K562 (cell line): Measurements from ENCODE around the gene CNTRL. TPM values are rescaled to one million over a fixed set of nuclear protein-coding genes. Genes with fewer than 3 reads are reported as not detected.

Source experiments
- ATAC-seq: fragments of 200-7000 bp; cut with Tn5 transposase; 3 replicates; pipeline ENCODE4 v1.9.1; 2020; ENCODE audit warnings: moderate library complexity
- BruUV-seq: library from RNA; stranded (reverse); fragments of 400-500 nt; replicated peaks from 2 replicates; lab custom pipeline; 2021; lab: Mats Ljungman, UMichigan
- CTCF ChIA-PET: fragments of 300-600 bp; formaldehyde crosslinking; extraction: SDS; loops from one replicate; lab custom pipeline; 2021; ENCODE audit warnings: low intra/inter-chr PET ratio; lab: Yijun Ruan, JAX
- POLR2A ChIA-PET: fragments of 300-600, 350-650 bp; sonication (Branson Sonifier 250); formaldehyde crosslinking; extraction: SDS; loops from one replicate; lab custom pipeline; 2021; ENCODE audit warnings: antibody characterized with exemption, inconsistent platforms; lab: Yijun Ruan, JAX
- DNase-seq, 4 experiments: peaks; one replicate each; pipeline versions ENCODE4 v3.0.0 to v3.0.0-alpha.2; 2011 to 2018; ENCODE audit warnings: low spot score in 3 of 4, mixed read lengths in 3 of 4; ENCODE audit errors: extremely low read depth in 1 of 4
- FAIRE-seq: peaks from 2 replicates; lab custom pipeline; 2011; peaks lifted over from hg19 to GRCh38; lab: Jason Lieb, UNC
- H2AFZ ChIP-seq: 2 replicates; pipeline ENCODE4 v1.6.0; 2011; ENCODE audit warnings: low read depth, low read length, control low read depth, inconsistent platforms
- H3K27ac ChIP-seq: fragments of 200-600 bp; 3 replicates; pipeline ENCODE4 v1.8.0; 2011; ENCODE audit warnings: low read depth, mild to moderate bottlenecking, control low read depth, inconsistent platforms, low read length, moderate library complexity, mixed read lengths; ENCODE audit errors: extremely low read depth
- H3K27me3 ChIP-seq, 2 experiments: fragments of 300-600 bp in 1 of 2; 2 replicates in 1 of 2; 3 replicates in 1 of 2; pipeline versions ENCODE4 v1.6.0 to v1.8.0; 2011; ENCODE audit warnings: inconsistent platforms in 2 of 2, low read length in 2 of 2, mild to moderate bottlenecking in 1 of 2, mixed read lengths in 1 of 2, moderate library complexity in 1 of 2; ENCODE audit not compliant: control insufficient read depth in 2 of 2, insufficient read depth in 2 of 2
- H3K36me3 ChIP-seq: fragments of 300-600 bp; 3 replicates; pipeline ENCODE4 v1.8.0; 2011; ENCODE audit warnings: mild to moderate bottlenecking, low read length, inconsistent platforms; ENCODE audit not compliant: control insufficient read depth, insufficient read depth
- H3K4me1 ChIP-seq, 2 experiments: fragments of 200-600 bp in 1 of 2; replicated peaks in 1 of 2; 2 replicates in 1 of 2; 3 replicates in 1 of 2; pipeline versions ENCODE4 v1.5.1 to v1.8.0; 2011; ENCODE audit warnings: inconsistent platforms in 2 of 2, low read length in 2 of 2, mild to moderate bottlenecking in 1 of 2, mixed read lengths in 1 of 2, moderate library complexity in 1 of 2; ENCODE audit not compliant: control insufficient read depth in 2 of 2, insufficient read depth in 2 of 2
- H3K4me2 ChIP-seq: 2 replicates; pipeline ENCODE4 v1.6.1; 2011; ENCODE audit warnings: low read length, control low read depth, inconsistent platforms, mixed read lengths; ENCODE audit not compliant: insufficient read depth
- H3K4me3 ChIP-seq: fragments of 200-600 bp; sonication (generic), shearing (Covaris generic); 2 replicates; pipeline ENCODE4 v1.5.1; 2016; ENCODE audit warnings: control low read depth, inconsistent platforms
- H3K79me2 ChIP-seq: fragments of 200-600 bp; 3 replicates; pipeline ENCODE4 v1.8.0; 2011; ENCODE audit warnings: low read length, inconsistent platforms; ENCODE audit not compliant: control insufficient read depth, insufficient read depth
- H3K9ac ChIP-seq, 2 experiments: 2 replicates each; pipeline versions ENCODE4 v1.6.0 to v1.6.1; 2011; ENCODE audit warnings: low read depth in 2 of 2, low read length in 2 of 2, control low read depth in 1 of 2, inconsistent platforms in 1 of 2, mild to moderate bottlenecking in 1 of 2, mixed read lengths in 1 of 2; ENCODE audit not compliant: insufficient read depth in 1 of 2
- H3K9me1 ChIP-seq: one replicate; pipeline ENCODE4 v1.6.0; 2011; ENCODE audit warnings: inconsistent platforms, mild to moderate bottlenecking, low read length, moderate library complexity; ENCODE audit not compliant: control insufficient read depth, insufficient read depth
- H3K9me3 ChIP-seq: replicated peaks from 2 replicates; pipeline ENCODE4 v1.5.1; 2011; ENCODE audit warnings: low read depth, low read length, inconsistent platforms; ENCODE audit not compliant: control insufficient read depth, insufficient read depth
- H4K20me1 ChIP-seq: replicated peaks from 2 replicates; pipeline ENCODE4 v1.6.1; 2011; ENCODE audit warnings: low read length, inconsistent platforms, mixed read lengths; ENCODE audit not compliant: control insufficient read depth, insufficient read depth
- ETS2 ChIP-seq: IDR thresholded peaks from 2 replicates; pipeline ENCODE4 v1.6.1; 2016; ENCODE audit warnings: borderline replicate concordance, missing genetic modification characterization, mild to moderate bottlenecking, moderate library complexity, missing compliant biosample characterization; ENCODE audit not compliant: poor library complexity, severe bottlenecking
- FOXP4 ChIP-seq: sonication (generic); formaldehyde crosslinking; IDR thresholded peaks from 2 replicates; pipeline ENCODE4 v1.8.0; 2022; ENCODE audit warnings: mild to moderate bottlenecking, missing genetic modification reagents, borderline replicate concordance
- GABPB1 ChIP-seq: sonication (generic); formaldehyde crosslinking; IDR thresholded peaks from 2 replicates; pipeline ENCODE4 v1.8.0; 2022; ENCODE audit warnings: mild to moderate bottlenecking, missing genetic modification reagents
- HDGF ChIP-seq: fragments of 450-650 bp; IDR thresholded peaks from 2 replicates; pipeline ENCODE4 v1.6.1; 2016
- HEY1 ChIP-seq: fragments of 250-450 bp; sonication (Bioruptor Pico); IDR thresholded peaks from 2 replicates; pipeline ENCODE4 v1.5.0; 2020; ENCODE audit warnings: mild to moderate bottlenecking, moderate library complexity, borderline replicate concordance
- ILK ChIP-seq: fragments of 450-650 bp; IDR thresholded peaks from 2 replicates; pipeline ENCODE4 v1.6.1; 2016; ENCODE audit warnings: missing genetic modification characterization, low read depth, mild to moderate bottlenecking, missing compliant biosample characterization, moderate library complexity, borderline replicate concordance
- MAFK ChIP-seq: IDR thresholded peaks from 2 replicates; pipeline ENCODE4 v1.6.1; 2011; ENCODE audit warnings: low read length, improper control_type of control experiment
- MNT ChIP-seq, 2 experiments: fragments of 450-650 bp; conservative IDR thresholded peaks; 2 replicates each; pipeline ENCODE4 v1.6.1; 2017; ENCODE audit warnings: mild to moderate bottlenecking in 2 of 2, moderate library complexity in 2 of 2
- NFATC3 ChIP-seq: fragments of 450-650 bp; IDR thresholded peaks from 2 replicates; pipeline ENCODE4 v1.6.1; 2017; ENCODE audit warnings: mild to moderate bottlenecking
- NFRKB ChIP-seq: fragments of 450-650 bp; IDR thresholded peaks from 2 replicates; pipeline ENCODE4 v1.6.1; 2016; ENCODE audit warnings: low read depth
- RFX7 ChIP-seq: fragments of 250-450 bp; sonication (Bioruptor Pico); IDR thresholded peaks from 2 replicates; pipeline ENCODE4 v1.5.1; 2021; ENCODE audit warnings: mild to moderate bottlenecking
- SMAD2 ChIP-seq: fragments of 150-350 bp; IDR thresholded peaks from 2 replicates; pipeline ENCODE4 v1.6.1; 2014; ENCODE audit warnings: low read depth, mild to moderate bottlenecking, low read length
- SMARCE1 ChIP-seq: fragments of 450-650 bp; IDR thresholded peaks from 2 replicates; pipeline ENCODE4 v1.7.1; 2016; ENCODE audit warnings: mild to moderate bottlenecking
- TAL1 ChIP-seq: fragments of 450-650 bp; IDR thresholded peaks from 2 replicates; pipeline ENCODE4 v1.6.1; 2016; ENCODE audit warnings: mild to moderate bottlenecking
- TEAD1 ChIP-seq, 2 experiments: fragments of 450-650 bp in 1 of 2; sonication (generic) in 1 of 2; formaldehyde crosslinking; IDR thresholded peaks; 2 replicates each; pipeline versions ENCODE4 v1.4.0 to v1.8.0; 2020 to 2022; ENCODE audit warnings: mild to moderate bottlenecking in 2 of 2, missing genetic modification reagents in 1 of 2
- TSC22D4 ChIP-seq: fragments of 450-650 bp; IDR thresholded peaks from 2 replicates; pipeline ENCODE4 v1.6.1; 2016; ENCODE audit warnings: missing genetic modification characterization, missing biosample characterization, control low read depth
- ZNF79 ChIP-seq: fragments of 250-450 bp; sonication (Bioruptor Pico); IDR thresholded peaks from 2 replicates; pipeline ENCODE4 v1.4.0; 2020; ENCODE audit warnings: low read depth, mild to moderate bottlenecking, moderate library complexity
- WGBS: fragments of 100-300 bp; shearing (Covaris generic); methylation state at CpG from one replicate; pipeline ENCODE4 v1.1.6; 2016; ENCODE audit warnings: low coverage, mixed read lengths; ENCODE audit not compliant: insufficient coverage; ENCODE audit errors: missing lambda C conversion rate; 5-methylcytosine and 5-hydroxymethylcytosine counted together
- in situ Hi-C: fragments of 300-500 bp; cut with MboI; formaldehyde crosslinking; loops from 4 replicates; pipeline ENCODE4 v1.15.0; 2018; ENCODE audit warnings: inconsistent platforms, mixed read lengths
- intact Hi-C: fragments of 100-400 bp; cut with micrococcal nuclease; formaldehyde crosslinking; loops from 2 replicates; pipeline ENCODE4 v1.14.2; 2022
- polyA plus RNA-seq, 8 experiments: library from polyadenylated mRNA; depleted of rRNA in 4 of 8; stranded (reverse) in 5 of 8; unstranded in 3 of 8; fragments of >200 nt; fragmentation: Nextera tagmentation in 2 of 8; fragmentation: Illumina TruSeq in 1 of 8; extraction: Ambion mirVana in 2 of 8; extraction: Trizol in 1 of 8; gene quantifications; 2 replicates each; pipeline versions ENCODE4 v1.2.1 to v1.2.3, GENCODE V29; 2011 to 2014; ENCODE audit warnings: inconsistent platforms in 1 of 8, missing spikeins in 1 of 8
- total RNA-seq, 7 experiments: library from RNA; depleted of rRNA in 6 of 7; stranded (reverse); fragments of >200 nt in 6 of 7; fragmentation: Illumina TruSeq in 2 of 7; extraction: Trizol in 2 of 7; gene quantifications; 2 replicates each; pipeline versions ENCODE4 v1.2.1 to v1.2.3, GENCODE V29; 2011 to 2021; ENCODE audit warnings: low replicate concordance in 1 of 7

Gene CNTRL
- total and polyA plus RNA-seq, 9 of the 15 experiments (the other 6 are each of a cell fraction or from before 2014, with no cell fraction given), result 9.2 to 28.9 (median 20.5) TPM

GRCh38 chr9:121144482-121144881 is 69.7 kb downstream of the CNTRL start:
- H3K36me3 ChIP-seq, result peaks cover 91% of the 10 kb centered on the region
- in situ Hi-C loops, result no loop called here

GRCh38 chr9:121150188-121150587 is 75.4 kb downstream of the CNTRL start:
- ChIA-PET CTCF (no interaction called here), POLR2A (no interaction called here)
- H3K4me3 ChIP-seq, result no peak overlapping the region
- no peak overlapping the region for H3K4me2 ChIP-seq
- H3K79me2 ChIP-seq, result no peaks in the 10 kb centered on the region
- no peaks in the 10 kb centered on the region for H4K20me1 ChIP-seq
- H3K9me3 ChIP-seq, result no peaks in the 10 kb centered on the region
- in situ Hi-C loops (no loop called here), intact Hi-C loops (no loop called here)
- no peak overlapping the region for H3K27ac ChIP-seq
- BruUV-seq, result no TSS peak
- H3K27me3 ChIP-seq, result no peaks in the 10 kb centered on the region
- H3K4me1 ChIP-seq, result peaks cover under 1 to 17% of the 10 kb centered on the region in 2 experiments; a peak in 3 of 5 replicates
- no peak overlapping the region for H3K9ac ChIP-seq
- peaks cover 61% of the 10 kb centered on the region for H3K36me3 ChIP-seq
- ATAC-seq (no peak), DNase-seq (no peak), FAIRE-seq (no peak)
- no peak overlapping the region for H2AFZ ChIP-seq
- 52% methylated on average over 2 of the region's 2 CpGs for WGBS
- H3K9me1 ChIP-seq, result no peaks in the 10 kb centered on the region
- no peak for TF ChIP-seq FOXP4 (CRISPR knock-in tag)
- no peak for TF ChIP-seq HDGF
- no peak for TF ChIP-seq TAL1
- no peak for TF ChIP-seq TEAD1 (CRISPR knock-in tag; IDR thresholded peaks at IDR 0.05)
- no peak for TF ChIP-seq RFX7 (CRISPR knock-in tag)
- TF ChIP-seq ZNF79 (CRISPR knock-in tag), result no peak
- no peak for TF ChIP-seq SMARCE1
- TF ChIP-seq HEY1, result no peak
- TF ChIP-seq ILK (tag), result no peak
- TF ChIP-seq MAFK, result no peak
- TF ChIP-seq TSC22D4 (tag), result no peak
- no peak for TF ChIP-seq MNT (conservative IDR thresholded peaks at IDR 0.05)
- TF ChIP-seq NFRKB, result no peak
- TF ChIP-seq GABPB1 (CRISPR knock-in tag), result no peak

More at GRCh38 chr9:121144482-121144881, 69.7 kb downstream of the CNTRL start:
- 92% methylated on average over 2 of the region's 2 CpGs for WGBS
- intact Hi-C loops, result no loop called here
- no peaks in the 10 kb centered on the region for H3K9me3 ChIP-seq
- FAIRE-seq, result no peak
- H3K79me2 ChIP-seq, result no peaks in the 10 kb centered on the region
- H3K9me1 ChIP-seq, result no peaks in the 10 kb centered on the region
- no peak overlapping the region for H3K9ac ChIP-seq
- ChIA-PET POLR2A (no interaction called here), CTCF (no interaction called here)
- DNase-seq, result no peak
- ATAC-seq, result no peak
- no TSS peak for BruUV-seq
- H3K4me2 ChIP-seq, result no peak overlapping the region
- no peak overlapping the region for H2AFZ ChIP-seq
- no peak overlapping the region for H3K27ac ChIP-seq
- no peaks in the 10 kb centered on the region for H3K27me3 ChIP-seq
- no peaks in the 10 kb centered on the region for H3K4me1 ChIP-seq
- H3K4me3 ChIP-seq, result no peak overlapping the region
- TF ChIP-seq NFATC3, result no peak
- TF ChIP-seq SMAD2, result no peak
- TF ChIP-seq ETS2 (tag), result no peak
- TF ChIP-seq, all 486 proteins: peak for 0
- no peaks in the 10 kb centered on the region for H4K20me1 ChIP-seq
